Measurements from ENCODE around the gene ANKRD40.

- TF ChIP-seq GATA2 (IDR thresholded peaks at IDR 0.05; ENCODE audit: low read depth, low read length) = no peak
- no peak for TF ChIP-seq GATA3 (IDR thresholded peaks at IDR 0.05; ENCODE audit: low read depth, low read length)
Observed at GRCh38 chr17:50686494-50687199, 21.1 kb downstream of the ANKRD40 start.
